IPS-18a (cell line): ENCODE measurements around the gene SHBG.

Source experiments
- H3K27ac ChIP-seq: one replicate; pipeline ENCODE4 v1.5.1; 2013; ENCODE audit warnings: low read length
- H3K27me3 ChIP-seq: one replicate; pipeline ENCODE4 v1.6.1; 2013; ENCODE audit warnings: mild to moderate bottlenecking, low read length; ENCODE audit not compliant: control insufficient read depth, insufficient read depth
- H3K36me3 ChIP-seq: one replicate; pipeline ENCODE4 v1.6.1; 2013; ENCODE audit warnings: low read depth, low read length; ENCODE audit not compliant: control insufficient read depth
- H3K4me1 ChIP-seq: one replicate; pipeline ENCODE4 v1.6.1; 2013; ENCODE audit warnings: low read depth, low read length; ENCODE audit not compliant: control insufficient read depth
- H3K4me3 ChIP-seq: one replicate; pipeline ENCODE4 v1.5.1; 2013; ENCODE audit warnings: low read length
- H3K9ac ChIP-seq: one replicate; pipeline ENCODE4 v1.6.1; 2013; ENCODE audit warnings: mild to moderate bottlenecking, low read length, moderate library complexity
- H3K9me3 ChIP-seq: one replicate; pipeline ENCODE4 v1.6.1; 2013; ENCODE audit warnings: low read depth, low read length; ENCODE audit not compliant: control insufficient read depth

The SHBG gene, protein sequence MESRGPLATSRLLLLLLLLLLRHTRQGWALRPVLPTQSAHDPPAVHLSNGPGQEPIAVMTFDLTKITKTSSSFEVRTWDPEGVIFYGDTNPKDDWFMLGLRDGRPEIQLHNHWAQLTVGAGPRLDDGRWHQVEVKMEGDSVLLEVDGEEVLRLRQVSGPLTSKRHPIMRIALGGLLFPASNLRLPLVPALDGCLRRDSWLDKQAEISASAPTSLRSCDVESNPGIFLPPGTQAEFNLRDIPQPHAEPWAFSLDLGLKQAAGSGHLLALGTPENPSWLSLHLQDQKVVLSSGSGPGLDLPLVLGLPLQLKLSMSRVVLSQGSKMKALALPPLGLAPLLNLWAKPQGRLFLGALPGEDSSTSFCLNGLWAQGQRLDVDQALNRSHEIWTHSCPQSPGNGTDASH

DNA sequence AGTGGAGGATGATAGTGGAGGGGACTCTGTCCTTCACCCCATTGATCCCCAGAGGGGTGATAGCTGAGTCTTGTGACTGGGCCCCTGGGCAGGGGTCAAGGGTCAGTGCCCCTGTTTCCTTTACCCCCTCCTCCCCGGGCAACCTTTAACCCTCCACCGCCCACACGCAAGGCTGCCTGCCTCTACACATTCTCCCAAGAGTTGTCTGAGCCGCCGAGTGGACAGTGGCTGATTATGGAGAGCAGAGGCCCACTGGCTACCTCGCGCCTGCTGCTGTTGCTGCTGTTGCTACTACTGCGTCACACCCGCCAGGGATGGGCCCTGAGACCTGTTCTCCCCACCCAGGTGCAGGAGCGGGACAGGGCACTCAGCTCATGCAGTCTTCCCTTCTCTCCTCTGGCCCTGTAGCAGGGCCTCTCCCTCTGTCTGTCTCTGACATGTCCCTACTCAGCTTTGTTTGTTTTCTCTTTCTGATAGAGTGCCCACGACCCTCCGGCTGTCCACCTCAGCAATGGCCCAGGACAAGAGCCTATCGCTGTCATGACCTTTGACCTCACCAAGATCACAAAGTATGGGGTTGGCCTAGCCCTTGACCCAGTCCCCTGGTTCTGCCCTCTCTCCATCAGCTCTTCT, at the start of gene SHBG:
Gene SHBG (plus strand): TSS at position 197 of the 633 bp plus-strand sequence. CDS start 38 bp downstream, at position 235.
- H3K9me3 ChIP-seq = no peaks in the 10 kb centered on the region
- H3K4me1 ChIP-seq = peaks cover 8% of the 10 kb centered on the region
- no peak within 1 kb of the TSS for H3K27ac ChIP-seq
- no peaks in the 10 kb centered on the region for H3K36me3 ChIP-seq
- no peak within 1 kb of the TSS for H3K9ac ChIP-seq
- no peaks in the 10 kb centered on the region for H3K27me3 ChIP-seq
- H3K4me3 ChIP-seq = no peak within 1 kb of the TSS

DNA sequence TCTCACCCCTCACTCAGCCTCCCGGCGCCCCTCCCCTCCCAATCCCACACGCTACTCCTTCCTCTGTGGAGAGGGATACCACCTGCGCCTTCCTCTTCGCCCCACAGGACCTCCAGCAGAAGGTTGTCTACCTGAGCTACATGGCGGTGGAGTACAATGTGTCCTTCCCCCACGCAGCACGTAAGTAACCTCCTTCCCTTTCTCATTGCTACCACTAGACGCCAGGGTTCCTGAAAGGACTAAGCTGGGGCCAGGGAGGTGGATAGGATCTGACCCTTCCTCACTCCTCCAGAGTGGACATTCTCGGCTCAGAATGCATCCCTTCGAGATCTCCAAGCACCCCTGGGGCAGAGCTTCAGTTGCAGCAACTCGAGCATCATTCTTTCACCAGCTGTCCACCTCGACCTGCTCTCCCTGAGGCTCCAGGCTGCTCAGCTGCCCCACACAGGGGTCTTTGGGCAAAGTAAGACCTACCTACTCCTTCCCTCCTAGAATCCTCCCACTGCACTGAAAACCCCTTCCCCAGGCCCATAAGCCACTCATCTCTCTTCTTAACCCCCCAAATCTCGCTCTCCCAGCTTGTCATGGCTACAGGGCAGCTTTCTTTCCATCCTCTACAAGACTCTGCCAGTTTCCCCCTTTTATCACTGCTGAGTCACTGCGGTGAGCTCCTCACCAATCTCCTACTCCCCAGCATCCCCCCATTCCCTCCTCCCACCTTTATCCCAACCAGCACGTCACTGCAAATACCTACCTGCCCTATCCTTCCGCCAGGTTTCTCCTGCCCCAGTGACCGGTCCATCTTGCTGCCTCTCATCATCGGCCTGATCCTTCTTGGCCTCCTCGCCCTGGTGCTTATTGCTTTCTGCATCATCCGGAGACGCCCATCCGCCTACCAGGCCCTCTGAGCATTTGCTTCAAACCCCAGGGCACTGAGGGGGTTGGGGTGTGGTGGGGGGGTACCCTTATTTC, 49.0 kb upstream of the SHBG start:
- Histone ChIP-seq H3K36me3 (peaks cover 33% of the 10 kb centered on the region), H3K4me1 (peaks cover 12% of the 10 kb centered on the region), H3K9ac (no peak overlapping the region), H3K4me3 (no peak overlapping the region), H3K27ac (no peak overlapping the region), H3K9me3 (no peaks in the 10 kb centered on the region), H3K27me3 (no peaks in the 10 kb centered on the region)

DNA sequence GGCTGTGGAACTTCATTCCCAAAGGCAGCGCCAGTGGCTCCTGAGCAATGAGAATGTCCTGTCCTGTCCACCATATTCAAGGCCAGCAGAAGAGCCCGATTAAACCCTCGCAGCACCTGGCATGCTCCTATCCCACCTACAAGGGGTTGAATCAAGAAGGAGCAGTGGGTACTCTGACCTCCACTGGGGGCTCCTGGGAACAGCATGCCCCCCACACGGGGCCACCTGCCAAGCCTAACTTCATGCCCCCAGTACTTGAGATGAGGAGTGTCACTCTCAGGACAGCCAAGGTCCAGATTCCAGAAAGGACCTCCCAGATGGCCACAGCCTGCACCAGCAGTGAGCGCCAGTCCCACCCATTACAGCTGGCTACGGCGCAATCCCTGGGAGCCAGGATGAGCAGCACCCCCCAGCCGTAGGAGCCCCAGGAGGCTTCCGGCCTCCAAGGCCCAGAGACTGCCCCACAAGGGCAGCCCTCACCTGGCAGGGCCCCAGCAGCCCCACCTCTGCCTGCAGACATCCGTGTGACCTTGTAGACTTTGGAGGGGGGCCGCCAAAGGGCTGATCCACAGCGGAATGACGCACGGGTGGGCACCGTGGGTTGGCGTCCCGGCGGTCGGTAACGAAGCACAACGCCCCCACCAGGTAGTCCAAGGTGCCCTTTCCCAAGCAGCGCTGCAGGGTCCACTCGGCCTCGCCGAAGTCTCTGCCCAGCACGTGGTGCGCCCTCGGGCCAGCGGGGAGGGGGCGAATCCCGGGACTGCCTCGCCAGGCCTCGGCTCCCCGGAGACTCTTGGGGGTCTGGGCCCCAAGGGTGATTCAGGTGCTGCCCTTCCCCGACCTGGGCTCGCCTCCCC, 47.3 kb upstream of the SHBG start:
- Histone ChIP-seq H3K9ac (peak overlapping the region; percentile 94), H3K27me3 (no peaks in the 10 kb centered on the region), H3K4me3 (peak overlapping the region; percentile 73), H3K36me3 (peaks cover 22% of the 10 kb centered on the region), H3K4me1 (peaks cover 12% of the 10 kb centered on the region), H3K27ac (peak overlapping the region; percentile 89), H3K9me3 (no peaks in the 10 kb centered on the region)

DNA sequence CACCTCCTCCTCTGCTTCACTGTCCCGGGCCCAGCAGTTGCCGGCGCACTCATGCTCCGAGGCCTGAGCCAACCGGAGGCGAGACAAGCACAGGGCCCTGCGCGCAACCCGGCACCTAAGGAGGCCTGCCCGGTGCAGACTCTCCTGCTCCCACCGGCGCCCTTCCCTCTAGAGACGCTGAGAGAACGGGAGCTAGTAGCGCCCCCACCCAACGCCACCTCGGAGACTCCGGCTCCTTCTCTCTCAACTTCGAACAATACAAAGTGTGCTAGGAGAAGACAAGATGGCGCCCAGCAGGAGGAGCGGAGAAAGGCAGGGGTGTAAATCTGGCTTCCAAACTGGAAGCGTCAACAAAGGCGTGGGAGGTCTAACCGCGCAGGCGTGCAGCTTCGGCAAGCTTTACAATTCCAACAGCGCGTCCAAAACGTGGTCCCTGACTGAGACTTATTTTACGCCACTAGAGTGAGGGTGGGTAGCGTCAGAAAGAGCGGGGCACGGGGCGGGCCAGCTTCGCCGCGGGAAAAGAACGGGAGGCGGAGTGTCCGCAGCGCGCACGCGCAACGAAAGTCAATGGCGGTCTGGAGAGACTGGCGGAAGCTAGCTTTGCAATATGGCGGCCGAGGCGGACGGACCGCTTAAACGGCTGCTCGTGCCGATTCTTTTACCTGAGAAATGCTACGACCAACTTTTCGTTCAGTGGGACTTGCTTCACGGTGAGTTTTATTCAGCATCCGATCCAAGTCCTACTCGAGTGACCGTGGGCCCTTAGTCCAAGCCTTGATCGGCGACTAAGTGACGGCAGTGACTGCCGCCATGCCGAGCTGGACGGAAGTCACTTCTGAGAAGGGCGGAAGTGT, 46.5 kb upstream of the SHBG start, which contains the start of gene MPDU1:
Gene MPDU1 (plus strand): TSS at position 600 of the 857 bp plus-strand sequence. CDS start 11 bp downstream, at position 611.
- Histone ChIP-seq H3K27ac (peak within 1 kb of the TSS; percentile 89), H3K36me3 (peaks cover 18% of the 10 kb centered on the region), H3K4me3 (peak within 1 kb of the TSS; percentile 73), H3K9ac (peak within 1 kb of the TSS; percentile 94), H3K27me3 (no peaks in the 10 kb centered on the region), H3K4me1 (peaks cover 12% of the 10 kb centered on the region), H3K9me3 (no peaks in the 10 kb centered on the region)

DNA sequence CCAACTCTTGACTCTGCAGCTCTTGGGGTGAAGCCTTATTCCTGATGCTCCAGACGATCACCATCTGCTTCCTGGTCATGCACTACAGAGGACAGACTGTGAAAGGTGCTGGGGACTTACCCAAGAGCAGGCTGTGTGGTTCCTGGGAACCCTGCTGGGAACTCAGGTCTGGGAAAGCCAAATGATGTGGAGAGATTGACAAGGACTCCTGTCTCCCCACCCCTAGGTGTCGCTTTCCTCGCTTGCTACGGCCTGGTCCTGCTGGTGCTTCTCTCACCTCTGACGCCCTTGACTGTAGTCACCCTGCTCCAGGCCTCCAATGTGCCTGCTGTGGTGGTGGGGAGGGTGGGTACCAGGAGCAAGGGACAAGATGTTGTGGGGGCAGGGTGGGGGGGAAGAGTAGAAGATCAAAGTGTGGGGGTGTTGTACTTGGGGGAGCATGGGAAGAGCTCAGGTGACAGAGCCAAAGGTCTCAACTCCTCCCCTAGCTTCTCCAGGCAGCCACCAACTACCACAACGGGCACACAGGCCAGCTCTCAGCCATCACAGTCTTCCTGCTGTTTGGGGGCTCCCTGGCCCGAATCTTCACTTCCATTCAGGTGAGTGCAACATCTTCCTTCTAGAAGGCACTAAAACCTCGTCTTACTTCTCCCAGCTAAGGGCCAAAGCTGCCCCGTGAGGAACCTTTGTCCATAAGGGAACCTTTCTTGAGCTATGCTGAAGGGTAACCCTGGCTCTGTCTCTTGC, 43.1 kb upstream of the SHBG start:
- H3K36me3 ChIP-seq = peaks cover 15% of the 10 kb centered on the region
- no peak overlapping the region for H3K4me3 ChIP-seq
- no peak overlapping the region for H3K27ac ChIP-seq
- no peaks in the 10 kb centered on the region for H3K9me3 ChIP-seq
- H3K9ac ChIP-seq = no peak overlapping the region
- H3K4me1 ChIP-seq = peaks cover 29% of the 10 kb centered on the region
- no peaks in the 10 kb centered on the region for H3K27me3 ChIP-seq

DNA sequence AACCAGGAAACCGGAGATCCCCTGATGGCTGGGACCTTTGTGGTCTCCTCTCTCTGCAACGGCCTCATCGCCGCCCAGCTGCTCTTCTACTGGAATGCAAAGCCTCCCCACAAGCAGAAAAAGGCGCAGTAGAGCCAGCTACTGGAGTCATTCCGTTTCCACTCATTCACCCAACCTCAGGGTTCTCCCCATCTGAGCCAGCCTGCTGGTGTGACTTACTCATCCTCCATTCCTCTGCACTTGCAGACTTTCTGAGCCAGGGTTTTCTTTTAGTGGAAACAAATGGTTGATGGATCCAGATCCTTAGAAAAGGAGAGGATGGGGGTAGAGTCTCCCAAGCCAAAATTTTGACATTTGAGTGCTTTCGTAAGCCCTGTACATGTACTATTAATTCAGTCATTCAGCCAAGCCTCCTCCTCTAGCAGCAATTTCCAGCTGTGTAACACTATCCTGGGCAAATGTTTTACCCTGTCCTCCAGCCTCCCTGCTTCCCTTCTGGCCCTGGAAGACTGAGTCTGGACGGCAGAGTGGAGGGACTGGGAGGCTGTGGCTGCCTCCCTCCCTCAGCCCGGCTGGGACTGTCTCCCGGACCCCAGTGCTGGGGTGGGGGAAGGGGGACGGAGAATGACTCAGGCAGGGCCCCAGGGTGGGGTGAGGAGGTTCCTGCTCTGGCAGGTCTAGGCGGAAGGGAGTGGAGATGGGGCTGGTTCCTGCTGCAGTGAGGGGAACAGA, 42.3 kb upstream of the SHBG start:
- Histone ChIP-seq H3K36me3 (peaks cover 22% of the 10 kb centered on the region), H3K27ac (no peak overlapping the region), H3K4me3 (no peak overlapping the region), H3K9me3 (no peaks in the 10 kb centered on the region), H3K27me3 (no peaks in the 10 kb centered on the region), H3K4me1 (peaks cover 23% of the 10 kb centered on the region), H3K9ac (no peak overlapping the region)

DNA sequence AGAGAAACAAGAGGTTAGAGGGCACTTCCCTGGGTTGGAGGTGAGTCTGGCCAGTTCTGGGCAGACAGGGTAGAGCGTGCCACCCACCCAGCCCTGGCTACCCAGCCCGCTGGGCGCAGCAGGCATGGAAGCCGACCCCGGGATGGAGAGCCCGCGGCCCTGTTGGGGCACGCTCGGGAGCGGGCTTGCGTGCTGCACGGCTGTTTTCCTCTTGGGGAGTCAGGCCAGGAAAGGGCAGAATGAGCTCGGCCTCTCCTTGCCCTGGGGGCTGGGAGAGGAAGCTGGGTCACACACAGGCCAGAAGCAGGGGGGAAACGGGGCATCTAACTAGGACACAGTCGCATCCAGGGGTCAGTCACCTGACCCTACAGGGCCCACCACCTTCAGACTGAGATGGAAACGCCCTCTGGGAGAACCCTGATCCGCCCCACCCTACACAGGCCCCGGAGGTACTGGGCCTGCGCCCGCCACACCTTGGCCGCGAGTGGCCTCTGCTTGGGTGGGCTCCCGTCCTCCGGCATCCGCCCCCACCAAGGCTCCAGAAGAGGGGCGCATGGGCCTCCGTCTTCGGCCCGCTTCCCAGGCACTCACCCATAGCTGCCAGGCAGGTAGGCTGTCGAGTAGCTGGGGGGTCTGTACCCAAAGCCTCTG, 41.3 kb upstream of the SHBG start:
- Histone ChIP-seq H3K27ac (no peak overlapping the region), H3K4me1 (peaks cover 17% of the 10 kb centered on the region), H3K36me3 (peaks cover 33% of the 10 kb centered on the region), H3K4me3 (peak overlapping the region; percentile 22), H3K9ac (no peak overlapping the region), H3K27me3 (no peaks in the 10 kb centered on the region), H3K9me3 (no peaks in the 10 kb centered on the region)

DNA sequence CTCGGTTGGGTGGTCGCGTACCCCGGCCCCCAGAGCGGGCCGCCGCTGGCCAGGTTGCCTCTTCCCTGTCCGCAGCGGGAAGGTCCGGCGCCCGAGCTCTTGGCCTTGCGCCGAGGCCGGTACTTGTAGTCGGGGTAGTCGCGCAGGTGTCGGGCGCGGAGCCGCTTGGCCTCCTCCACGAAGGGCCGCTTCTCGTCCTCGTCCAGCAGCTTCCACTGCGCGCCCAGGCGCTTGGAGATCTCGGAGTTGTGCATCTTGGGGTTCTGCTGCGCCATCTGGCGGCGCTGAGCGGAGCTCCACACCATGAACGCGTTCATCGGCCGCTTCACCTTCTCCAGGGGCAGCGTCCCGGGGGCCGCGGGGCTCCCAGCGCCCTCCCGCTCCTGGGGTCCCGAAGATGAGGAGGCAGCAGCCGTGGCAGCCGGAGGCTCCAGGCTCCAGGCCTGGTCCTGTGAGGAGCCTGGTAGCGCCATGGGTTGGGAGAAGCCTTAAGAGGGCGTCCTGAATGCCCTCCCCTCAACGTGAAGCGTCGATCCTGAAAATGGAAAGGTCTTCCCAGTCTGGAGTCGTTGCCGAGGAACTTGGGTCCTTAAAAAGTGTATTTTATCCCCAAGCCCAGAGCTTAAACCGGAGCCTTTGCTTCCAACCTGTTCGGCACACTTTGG, 40.6 kb upstream of the SHBG start:
- Histone ChIP-seq H3K9me3 (no peaks in the 10 kb centered on the region), H3K9ac (no peak overlapping the region), H3K36me3 (peaks cover 40% of the 10 kb centered on the region), H3K27me3 (no peaks in the 10 kb centered on the region), H3K4me3 (peak overlapping the region; percentile 40), H3K4me1 (peaks cover 17% of the 10 kb centered on the region), H3K27ac (no peak overlapping the region)
